ENCODE results near the gene GNG7. TPM values are rescaled to one million over a fixed set of nuclear protein-coding genes. Genes with fewer than 3 reads are reported as not detected.

Gene GNG7
- total RNA-seq, 1 experiment from 2014 or later, result 7.7 TPM

DNA sequence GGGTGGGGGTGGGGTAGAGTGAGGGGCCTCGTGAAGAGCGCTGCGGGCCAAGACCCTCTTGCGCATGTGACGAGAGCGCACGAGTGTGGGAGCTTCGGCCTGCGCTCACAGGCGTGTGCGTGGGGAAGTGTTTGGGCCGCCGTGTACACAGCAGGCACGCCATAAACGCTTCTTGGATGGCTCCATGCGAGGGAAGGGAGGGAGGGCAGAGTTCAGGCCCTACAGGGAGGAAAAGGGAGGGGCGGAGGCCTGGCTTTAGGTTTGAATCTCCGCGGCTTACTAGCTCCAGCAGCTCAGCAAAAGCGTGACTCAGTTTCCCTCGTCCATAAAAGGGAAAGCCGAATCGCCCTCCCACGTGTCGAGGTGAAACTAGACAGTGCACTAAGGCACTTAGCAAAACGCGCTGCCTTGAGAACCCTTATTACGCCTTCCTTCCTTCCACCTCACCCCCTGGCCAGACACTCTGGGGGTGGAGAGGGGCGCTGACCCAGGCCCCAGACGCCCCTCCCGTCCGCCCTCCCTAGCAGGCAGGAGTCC is 214.0 kb downstream of the GNG7 start:
- Histone ChIP-seq H3K14ac (ENCODE audit: insufficient read depth, low read length) (no peak overlapping the region), H2BK15ac (ENCODE audit: low read depth, low read length) (no peak overlapping the region), H3K23ac (ENCODE audit: insufficient read length, low read depth, low read length) (no peak overlapping the region), H2AK5ac (ENCODE audit: insufficient read length, low read length) (no peak overlapping the region), H2BK20ac (ENCODE audit: low read depth, low read length, poor library complexity, severe bottlenecking) (no peak overlapping the region), H3K27ac (ENCODE audit: insufficient read length, low read depth, low read length) (no peak overlapping the region), H3K4me1 (ENCODE audit: insufficient read depth, low read length) (no peaks in the 10 kb centered on the region), H3K9me3 (ENCODE audit: control insufficient read depth, low read depth, low read length) (no peaks in the 10 kb centered on the region), H3K79me2 (ENCODE audit: insufficient read depth, low read length) (no peaks in the 10 kb centered on the region), H3K27me3 (ENCODE audit: insufficient read depth, low read length) (peaks cover 14% of the 10 kb centered on the region; the same call in 1 of the 2 replicates), H3K79me1 (ENCODE audit: insufficient read depth, low read depth, low read length, poor library complexity, severe bottlenecking) (no peaks in the 10 kb centered on the region), H4K8ac (replicated peaks; ENCODE audit: insufficient read length, low read depth, low read length) (no peak overlapping the region), H3K56ac (ENCODE audit: insufficient read length, low read depth, low read length) (no peak overlapping the region), H3T11ph (ENCODE audit: low read length) (no peak overlapping the region), H3K4ac (ENCODE audit: low read depth, low read length) (no peak overlapping the region), H2BK5ac (ENCODE audit: insufficient read length, low read length) (no peak overlapping the region), H4K5ac (ENCODE audit: insufficient read length, low read depth, low read length) (no peak overlapping the region), H4K91ac (ENCODE audit: insufficient read length, low read depth, low read length) (no peak overlapping the region), H3K4me2 (ENCODE audit: insufficient read depth, insufficient read length, low read length) (peak overlapping the region; percentile 30), H2BK120ac (ENCODE audit: low read depth, low read length, poor library complexity, severe bottlenecking) (no peak overlapping the region), H3K9ac (ENCODE audit: extremely low read depth, insufficient read length, low read length) (no peak overlapping the region), H4K20me1 (ENCODE audit: control insufficient read depth, insufficient read depth, insufficient read length) (no peaks in the 10 kb centered on the region), H2BK12ac (ENCODE audit: insufficient read length, low read depth, low read length) (no peak overlapping the region), H3K18ac (ENCODE audit: insufficient read length, low read depth, low read length) (no peak overlapping the region), H2AFZ (ENCODE audit: low read length) (no peak overlapping the region), H3K23me2 (ENCODE audit: insufficient read length, low read depth, low read length, poor library complexity, severe bottlenecking) (no peaks in the 10 kb centered on the region)
- Mint-ChIP-seq H3K27me3 (ENCODE audit: low read depth) (peaks cover 63% of the 10 kb centered on the region), H3K36me3 (ENCODE audit: insufficient read depth in 1 of 3, low read depth in 3 of 3) (no peaks in the 10 kb centered on the region; a peak in 1 of 7 replicates), H3K4me1 (peaks cover 0 to 7% of the 10 kb centered on the region in 2 experiments; a peak in 2 of 4 replicates), H3K9me3 (peaks cover 0 to 3% of the 10 kb centered on the region in 2 experiments; a peak in 3 of 5 replicates), H3K27ac (no peak overlapping the region), H3K4me3 (peak overlapping the region in 1 of 2 experiments; percentile 54; a peak in 1 of 5 replicates)
- no peak for DNase-seq
- TF ChIP-seq CTCF (conservative IDR thresholded peaks at IDR 0.05), result no peak
- no CpG with 5 or more reads among the region's 32 CpGs for WGBS (ENCODE audit: extremely low coverage, insufficient read length, low lambda C conversion rate)
